ENCODE measurements around the gene PROX1. TPM values are rescaled to one million over a fixed set of nuclear protein-coding genes. Genes with fewer than 3 reads are reported as not detected.

Gene PROX1, protein sequence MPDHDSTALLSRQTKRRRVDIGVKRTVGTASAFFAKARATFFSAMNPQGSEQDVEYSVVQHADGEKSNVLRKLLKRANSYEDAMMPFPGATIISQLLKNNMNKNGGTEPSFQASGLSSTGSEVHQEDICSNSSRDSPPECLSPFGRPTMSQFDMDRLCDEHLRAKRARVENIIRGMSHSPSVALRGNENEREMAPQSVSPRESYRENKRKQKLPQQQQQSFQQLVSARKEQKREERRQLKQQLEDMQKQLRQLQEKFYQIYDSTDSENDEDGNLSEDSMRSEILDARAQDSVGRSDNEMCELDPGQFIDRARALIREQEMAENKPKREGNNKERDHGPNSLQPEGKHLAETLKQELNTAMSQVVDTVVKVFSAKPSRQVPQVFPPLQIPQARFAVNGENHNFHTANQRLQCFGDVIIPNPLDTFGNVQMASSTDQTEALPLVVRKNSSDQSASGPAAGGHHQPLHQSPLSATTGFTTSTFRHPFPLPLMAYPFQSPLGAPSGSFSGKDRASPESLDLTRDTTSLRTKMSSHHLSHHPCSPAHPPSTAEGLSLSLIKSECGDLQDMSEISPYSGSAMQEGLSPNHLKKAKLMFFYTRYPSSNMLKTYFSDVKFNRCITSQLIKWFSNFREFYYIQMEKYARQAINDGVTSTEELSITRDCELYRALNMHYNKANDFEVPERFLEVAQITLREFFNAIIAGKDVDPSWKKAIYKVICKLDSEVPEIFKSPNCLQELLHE
- total RNA-seq (2021) (3.0 to 3.8 TPM (median 3.3 TPM) in 3 replicates), Bru-seq, nascent RNA (percentile 54 among the genes with signal in this experiment)
- long read RNA-seq, experiment 1: 0 reads
- long read RNA-seq, experiment 2, partial matches to known transcripts: 0 of 4 reads
- long read RNA-seq, experiment 2, other reads (novel, unspliced or antisense): 4 of 4 reads
- long read RNA-seq, experiment 3: 0 reads

DNA sequence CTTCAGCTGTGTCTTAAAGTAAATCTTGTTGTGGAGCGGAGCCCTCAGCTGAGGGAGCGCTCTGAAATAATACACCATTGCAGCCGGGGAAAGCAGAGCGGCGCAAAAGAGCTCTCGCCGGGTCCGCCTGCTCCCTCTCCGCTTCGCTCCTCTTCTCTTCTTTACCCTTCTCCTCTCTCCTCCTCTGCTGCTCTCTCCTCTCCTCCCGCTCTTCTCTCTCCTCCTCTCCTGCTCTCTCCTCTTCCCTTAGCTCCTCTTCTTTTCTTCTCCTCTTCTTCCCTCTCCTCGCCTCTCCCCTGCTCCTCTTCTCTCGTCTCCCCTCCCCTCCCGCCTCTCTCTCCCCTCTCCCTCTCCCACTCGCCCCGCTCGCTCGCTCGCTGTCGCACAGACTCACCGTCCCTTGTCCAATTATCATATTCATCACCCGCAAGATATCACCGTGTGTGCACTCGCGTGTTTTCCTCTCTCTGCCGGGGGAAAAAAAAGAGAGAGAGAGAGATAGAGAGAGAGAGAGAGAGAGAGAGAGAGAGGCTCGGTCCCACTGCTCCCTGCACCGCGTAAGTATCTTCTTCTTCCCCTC is at the start of gene PROX1:
Gene PROX1 (plus strand): TSS at position 47 of the 580 bp plus-strand sequence. CDS start 8,563 bp downstream, outside the sequence.
- ChIA-PET CTCF (interaction anchor here (0.6 to 1.3 kb wide), 8 partner anchors 10 to 1474 kb away, joined by 3 to 13 read pairs (median 3); no protein-coding TSS in a partner anchor), POLR2A (interaction anchor here (0.6 to 1.1 kb wide), 5 partner anchors 8 to 228 kb away, joined by 3 to 5 read pairs (median 4); no protein-coding TSS in a partner anchor)
- ATAC-seq (peak; percentile 53), DNase-seq (ENCODE audit: low spot score) (no peak)
- Mint-ChIP-seq H3K4me1 (peaks cover 52% of the 10 kb centered on the region), H3K9me3 (no peaks in the 10 kb centered on the region), H3K4me3 (peak within 1 kb of the TSS; percentile 91), H3K36me3 (no peaks in the 10 kb centered on the region), H3K27ac (peak within 1 kb of the TSS; percentile 95), H3K27me3 (ENCODE audit: low read depth) (peaks cover 88% of the 10 kb centered on the region)
- TF ChIP-seq GABPB1 (CRISPR knock-in tag; IDR thresholded peaks at IDR 0.05) (no peak), TCF7 (CRISPR knock-in tag; IDR thresholded peaks at IDR 0.05; ENCODE audit: low read depth) (no peak), ZNF396 (CRISPR knock-in tag; IDR thresholded peaks at IDR 0.05; ENCODE audit: borderline replicate concordance) (no peak), ETV6 (CRISPR knock-in tag; IDR thresholded peaks at IDR 0.05) (no peak), OVOL2 (CRISPR knock-in tag; IDR thresholded peaks at IDR 0.05; ENCODE audit: borderline replicate concordance) (no peak), HMGA2 (CRISPR knock-in tag; IDR thresholded peaks at IDR 0.05) (no peak), NFE2L1 (CRISPR knock-in tag; IDR thresholded peaks at IDR 0.05) (peak; percentile 30; the same call in 1 of the 2 replicates), EMX1 (CRISPR knock-in tag; IDR thresholded peaks at IDR 0.05) (no peak), ZNF416 (CRISPR knock-in tag; IDR thresholded peaks at IDR 0.05) (no peak), GRHL2 (CRISPR knock-in tag; IDR thresholded peaks at IDR 0.05; ENCODE audit: insufficient replicate concordance, severe bottlenecking) (no peak), NR3C1 (CRISPR knock-in tag; conservative IDR thresholded peaks at IDR 0.05; ENCODE audit: low read depth) (no peak), ZNF263 (CRISPR knock-in tag; IDR thresholded peaks at IDR 0.05; ENCODE audit: low read depth) (peak; percentile 19; the same call in 1 of the 2 replicates), NR2C2 (CRISPR knock-in tag; IDR thresholded peaks at IDR 0.05) (no peak), KAT7 (CRISPR knock-in tag; IDR thresholded peaks at IDR 0.05; ENCODE audit: borderline replicate concordance) (no peak), ZNF317 (CRISPR knock-in tag; IDR thresholded peaks at IDR 0.05; ENCODE audit: borderline replicate concordance, low read depth) (no peak), FOXK1 (CRISPR knock-in tag; IDR thresholded peaks at IDR 0.05) (peak; percentile 73), ZNF138 (CRISPR knock-in tag; conservative IDR thresholded peaks at IDR 0.05) (no peak), ZNF121 (CRISPR knock-in tag; IDR thresholded peaks at IDR 0.05) (no peak)
- TF ChIP-seq, protein P1, sequence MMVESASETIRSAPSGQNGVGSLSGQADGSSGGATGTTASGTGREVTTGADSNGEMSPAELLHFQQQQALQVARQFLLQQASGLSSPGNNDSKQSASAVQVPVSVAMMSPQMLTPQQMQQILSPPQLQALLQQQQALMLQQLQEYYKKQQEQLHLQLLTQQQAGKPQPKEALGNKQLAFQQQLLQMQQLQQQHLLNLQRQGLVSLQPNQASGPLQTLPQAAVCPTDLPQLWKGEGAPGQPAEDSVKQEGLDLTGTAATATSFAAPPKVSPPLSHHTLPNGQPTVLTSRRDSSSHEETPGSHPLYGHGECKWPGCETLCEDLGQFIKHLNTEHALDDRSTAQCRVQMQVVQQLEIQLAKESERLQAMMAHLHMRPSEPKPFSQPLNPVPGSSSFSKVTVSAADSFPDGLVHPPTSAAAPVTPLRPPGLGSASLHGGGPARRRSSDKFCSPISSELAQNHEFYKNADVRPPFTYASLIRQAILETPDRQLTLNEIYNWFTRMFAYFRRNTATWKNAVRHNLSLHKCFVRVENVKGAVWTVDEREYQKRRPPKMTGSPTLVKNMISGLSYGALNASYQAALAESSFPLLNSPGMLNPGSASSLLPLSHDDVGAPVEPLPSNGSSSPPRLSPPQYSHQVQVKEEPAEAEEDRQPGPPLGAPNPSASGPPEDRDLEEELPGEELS (CRISPR knock-in tag; IDR thresholded peaks at IDR 0.05): no peak
- TF ChIP-seq, protein P2, sequence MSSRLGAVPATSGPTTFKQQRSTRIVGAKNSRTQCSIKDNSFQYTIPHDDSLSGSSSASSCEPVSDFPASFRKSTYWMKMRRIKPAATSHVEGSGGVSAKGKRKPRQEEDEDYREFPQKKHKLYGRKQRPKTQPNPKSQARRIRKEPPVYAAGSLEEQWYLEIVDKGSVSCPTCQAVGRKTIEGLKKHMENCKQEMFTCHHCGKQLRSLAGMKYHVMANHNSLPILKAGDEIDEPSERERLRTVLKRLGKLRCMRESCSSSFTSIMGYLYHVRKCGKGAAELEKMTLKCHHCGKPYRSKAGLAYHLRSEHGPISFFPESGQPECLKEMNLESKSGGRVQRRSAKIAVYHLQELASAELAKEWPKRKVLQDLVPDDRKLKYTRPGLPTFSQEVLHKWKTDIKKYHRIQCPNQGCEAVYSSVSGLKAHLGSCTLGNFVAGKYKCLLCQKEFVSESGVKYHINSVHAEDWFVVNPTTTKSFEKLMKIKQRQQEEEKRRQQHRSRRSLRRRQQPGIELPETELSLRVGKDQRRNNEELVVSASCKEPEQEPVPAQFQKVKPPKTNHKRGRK (CRISPR knock-in tag; IDR thresholded peaks at IDR 0.05; ENCODE audit: borderline replicate concordance): peak; percentile 93; the same call in 1 of the 2 replicates
- TF ChIP-seq, protein P3, sequence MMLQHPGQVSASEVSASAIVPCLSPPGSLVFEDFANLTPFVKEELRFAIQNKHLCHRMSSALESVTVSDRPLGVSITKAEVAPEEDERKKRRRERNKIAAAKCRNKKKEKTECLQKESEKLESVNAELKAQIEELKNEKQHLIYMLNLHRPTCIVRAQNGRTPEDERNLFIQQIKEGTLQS (CRISPR knock-in tag; conservative IDR thresholded peaks at IDR 0.05): no peak
- TF ChIP-seq, protein P4, sequence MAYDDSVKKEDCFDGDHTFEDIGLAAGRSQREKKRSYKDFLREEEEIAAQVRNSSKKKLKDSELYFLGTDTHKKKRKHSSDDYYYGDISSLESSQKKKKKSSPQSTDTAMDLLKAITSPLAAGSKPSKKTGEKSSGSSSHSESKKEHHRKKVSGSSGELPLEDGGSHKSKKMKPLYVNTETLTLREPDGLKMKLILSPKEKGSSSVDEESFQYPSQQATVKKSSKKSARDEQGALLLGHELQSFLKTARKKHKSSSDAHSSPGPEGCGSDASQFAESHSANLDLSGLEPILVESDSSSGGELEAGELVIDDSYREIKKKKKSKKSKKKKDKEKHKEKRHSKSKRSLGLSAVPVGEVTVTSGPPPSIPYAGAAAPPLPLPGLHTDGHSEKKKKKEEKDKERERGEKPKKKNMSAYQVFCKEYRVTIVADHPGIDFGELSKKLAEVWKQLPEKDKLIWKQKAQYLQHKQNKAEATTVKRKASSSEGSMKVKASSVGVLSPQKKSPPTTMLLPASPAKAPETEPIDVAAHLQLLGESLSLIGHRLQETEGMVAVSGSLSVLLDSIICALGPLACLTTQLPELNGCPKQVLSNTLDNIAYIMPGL (CRISPR knock-in tag; IDR thresholded peaks at IDR 0.05): no peak
- TF ChIP-seq, protein P5, sequence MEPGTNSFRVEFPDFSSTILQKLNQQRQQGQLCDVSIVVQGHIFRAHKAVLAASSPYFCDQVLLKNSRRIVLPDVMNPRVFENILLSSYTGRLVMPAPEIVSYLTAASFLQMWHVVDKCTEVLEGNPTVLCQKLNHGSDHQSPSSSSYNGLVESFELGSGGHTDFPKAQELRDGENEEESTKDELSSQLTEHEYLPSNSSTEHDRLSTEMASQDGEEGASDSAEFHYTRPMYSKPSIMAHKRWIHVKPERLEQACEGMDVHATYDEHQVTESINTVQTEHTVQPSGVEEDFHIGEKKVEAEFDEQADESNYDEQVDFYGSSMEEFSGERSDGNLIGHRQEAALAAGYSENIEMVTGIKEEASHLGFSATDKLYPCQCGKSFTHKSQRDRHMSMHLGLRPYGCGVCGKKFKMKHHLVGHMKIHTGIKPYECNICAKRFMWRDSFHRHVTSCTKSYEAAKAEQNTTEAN (CRISPR knock-in tag; IDR thresholded peaks at IDR 0.05): no peak
- TF ChIP-seq, protein P6, sequence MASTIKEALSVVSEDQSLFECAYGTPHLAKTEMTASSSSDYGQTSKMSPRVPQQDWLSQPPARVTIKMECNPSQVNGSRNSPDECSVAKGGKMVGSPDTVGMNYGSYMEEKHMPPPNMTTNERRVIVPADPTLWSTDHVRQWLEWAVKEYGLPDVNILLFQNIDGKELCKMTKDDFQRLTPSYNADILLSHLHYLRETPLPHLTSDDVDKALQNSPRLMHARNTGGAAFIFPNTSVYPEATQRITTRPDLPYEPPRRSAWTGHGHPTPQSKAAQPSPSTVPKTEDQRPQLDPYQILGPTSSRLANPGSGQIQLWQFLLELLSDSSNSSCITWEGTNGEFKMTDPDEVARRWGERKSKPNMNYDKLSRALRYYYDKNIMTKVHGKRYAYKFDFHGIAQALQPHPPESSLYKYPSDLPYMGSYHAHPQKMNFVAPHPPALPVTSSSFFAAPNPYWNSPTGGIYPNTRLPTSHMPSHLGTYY (CRISPR knock-in tag; IDR thresholded peaks at IDR 0.05): no peak
- TF ChIP-seq, protein P7, sequence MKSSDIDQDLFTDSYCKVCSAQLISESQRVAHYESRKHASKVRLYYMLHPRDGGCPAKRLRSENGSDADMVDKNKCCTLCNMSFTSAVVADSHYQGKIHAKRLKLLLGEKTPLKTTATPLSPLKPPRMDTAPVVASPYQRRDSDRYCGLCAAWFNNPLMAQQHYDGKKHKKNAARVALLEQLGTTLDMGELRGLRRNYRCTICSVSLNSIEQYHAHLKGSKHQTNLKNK (CRISPR knock-in tag; IDR thresholded peaks at IDR 0.05): no peak
- TF ChIP-seq, protein P8, sequence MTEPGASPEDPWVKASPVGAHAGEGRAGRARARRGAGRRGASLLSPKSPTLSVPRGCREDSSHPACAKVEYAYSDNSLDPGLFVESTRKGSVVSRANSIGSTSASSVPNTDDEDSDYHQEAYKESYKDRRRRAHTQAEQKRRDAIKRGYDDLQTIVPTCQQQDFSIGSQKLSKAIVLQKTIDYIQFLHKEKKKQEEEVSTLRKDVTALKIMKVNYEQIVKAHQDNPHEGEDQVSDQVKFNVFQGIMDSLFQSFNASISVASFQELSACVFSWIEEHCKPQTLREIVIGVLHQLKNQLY (CRISPR knock-in tag; IDR thresholded peaks at IDR 0.05): no peak

Measured in WTC11 (cell line).